PFSK-1 (cell line): ENCODE measurements around the gene MXD1.

Source experiments
- FOXP2 ChIP-seq: optimal IDR thresholded peaks from 2 replicates; pipeline ENCODE3; 2011; ENCODE audit warnings: borderline replicate concordance, control low read depth, inconsistent platforms; ENCODE audit not compliant: insufficient read depth; ENCODE audit errors: extremely low read length, extremely low read depth
- POLR2AphosphoS5 ChIP-seq: IDR thresholded peaks from 2 replicates; pipeline ENCODE4 v1.6.1; 2012; ENCODE audit warnings: low read depth, mild to moderate bottlenecking, control low read depth, low read length, moderate library complexity
- SIN3A ChIP-seq: IDR thresholded peaks from 2 replicates; pipeline ENCODE4 v1.6.1; 2012; ENCODE audit warnings: mild to moderate bottlenecking, low read length, moderate library complexity, borderline replicate concordance; ENCODE audit not compliant: insufficient read depth
- TAF1 ChIP-seq: IDR thresholded peaks from 2 replicates; pipeline ENCODE4 v1.6.1; 2012; ENCODE audit warnings: low read length, control low read depth, borderline replicate concordance; ENCODE audit not compliant: insufficient read depth
- TF ChIP-seq, protein P1 (sequence below), 2 experiments: IDR thresholded peaks; 2 replicates each; pipeline versions ENCODE4 v1.6.1 to v1.8.0; 2011 to 2012; ENCODE audit warnings: low read depth in 2 of 2, low read length in 2 of 2, control low read depth in 1 of 2, inconsistent platforms in 1 of 2, mild to moderate bottlenecking in 1 of 2, moderate library complexity in 1 of 2; ENCODE audit not compliant: insufficient read depth in 1 of 2

DNA sequence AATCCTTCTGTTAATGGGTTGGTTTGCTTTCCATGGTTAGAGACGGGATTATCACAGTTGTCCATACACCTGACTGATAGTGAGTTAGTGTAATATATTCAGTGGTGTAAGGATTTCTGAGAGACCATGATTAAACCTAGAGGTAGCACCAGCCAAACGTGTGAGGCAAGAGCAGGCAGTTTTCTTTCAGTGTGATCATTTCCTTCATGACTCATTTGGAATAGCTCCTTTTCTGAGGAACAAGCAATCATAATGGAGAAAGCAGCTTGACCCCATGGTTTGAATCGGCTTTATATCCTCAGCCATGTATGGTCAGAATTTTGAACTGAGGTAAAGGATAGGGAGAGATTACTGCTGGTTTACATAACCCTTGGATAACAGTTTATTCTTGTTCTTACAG lies 2.9 kb downstream of the MXD1 start:
- TF ChIP-seq, protein P1, sequence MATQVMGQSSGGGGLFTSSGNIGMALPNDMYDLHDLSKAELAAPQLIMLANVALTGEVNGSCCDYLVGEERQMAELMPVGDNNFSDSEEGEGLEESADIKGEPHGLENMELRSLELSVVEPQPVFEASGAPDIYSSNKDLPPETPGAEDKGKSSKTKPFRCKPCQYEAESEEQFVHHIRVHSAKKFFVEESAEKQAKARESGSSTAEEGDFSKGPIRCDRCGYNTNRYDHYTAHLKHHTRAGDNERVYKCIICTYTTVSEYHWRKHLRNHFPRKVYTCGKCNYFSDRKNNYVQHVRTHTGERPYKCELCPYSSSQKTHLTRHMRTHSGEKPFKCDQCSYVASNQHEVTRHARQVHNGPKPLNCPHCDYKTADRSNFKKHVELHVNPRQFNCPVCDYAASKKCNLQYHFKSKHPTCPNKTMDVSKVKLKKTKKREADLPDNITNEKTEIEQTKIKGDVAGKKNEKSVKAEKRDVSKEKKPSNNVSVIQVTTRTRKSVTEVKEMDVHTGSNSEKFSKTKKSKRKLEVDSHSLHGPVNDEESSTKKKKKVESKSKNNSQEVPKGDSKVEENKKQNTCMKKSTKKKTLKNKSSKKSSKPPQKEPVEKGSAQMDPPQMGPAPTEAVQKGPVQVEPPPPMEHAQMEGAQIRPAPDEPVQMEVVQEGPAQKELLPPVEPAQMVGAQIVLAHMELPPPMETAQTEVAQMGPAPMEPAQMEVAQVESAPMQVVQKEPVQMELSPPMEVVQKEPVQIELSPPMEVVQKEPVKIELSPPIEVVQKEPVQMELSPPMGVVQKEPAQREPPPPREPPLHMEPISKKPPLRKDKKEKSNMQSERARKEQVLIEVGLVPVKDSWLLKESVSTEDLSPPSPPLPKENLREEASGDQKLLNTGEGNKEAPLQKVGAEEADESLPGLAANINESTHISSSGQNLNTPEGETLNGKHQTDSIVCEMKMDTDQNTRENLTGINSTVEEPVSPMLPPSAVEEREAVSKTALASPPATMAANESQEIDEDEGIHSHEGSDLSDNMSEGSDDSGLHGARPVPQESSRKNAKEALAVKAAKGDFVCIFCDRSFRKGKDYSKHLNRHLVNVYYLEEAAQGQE (IDR thresholded peaks at IDR 0.05; ENCODE audit: insufficient read depth in 1 of 2, low read depth in 2 of 2, low read length in 2 of 2) = no peak
- TF ChIP-seq POLR2AphosphoS5 (no peak), TAF1 (no peak), SIN3A (no peak), FOXP2 (no peak)
